Fibroblast of villous mesenchyme (primary cell): ENCODE data around the gene EGFL7. TPM values are rescaled to one million over a fixed set of nuclear protein-coding genes. Genes with fewer than 3 reads are reported as not detected.

ENCODE experiments used
- DNase-seq: peaks from one replicate; pipeline ENCODE4 v3.0.0-alpha.2; 2010; ENCODE audit warnings: low read depth
- H3K4me3 ChIP-seq: 2 replicates; pipeline ENCODE4 v1.5.1; 2011; ENCODE audit warnings: low read depth, mild to moderate bottlenecking, low read length
- total RNA-seq: library from RNA; depleted of rRNA; stranded (reverse); fragments of >200 nt; gene quantifications from 2 replicates; pipeline ENCODE4 v1.2.3, GENCODE V29; 2012
- TF ChIP-seq, protein P1 (sequence below): IDR thresholded peaks from 2 replicates; pipeline ENCODE4 v1.5.1; 2012; ENCODE audit warnings: low read depth, mild to moderate bottlenecking, low read length; ENCODE audit not compliant: insufficient read depth

Gene EGFL7
- total RNA-seq, 1 donor: 9.9 TPM

- TF ChIP-seq, protein P1, sequence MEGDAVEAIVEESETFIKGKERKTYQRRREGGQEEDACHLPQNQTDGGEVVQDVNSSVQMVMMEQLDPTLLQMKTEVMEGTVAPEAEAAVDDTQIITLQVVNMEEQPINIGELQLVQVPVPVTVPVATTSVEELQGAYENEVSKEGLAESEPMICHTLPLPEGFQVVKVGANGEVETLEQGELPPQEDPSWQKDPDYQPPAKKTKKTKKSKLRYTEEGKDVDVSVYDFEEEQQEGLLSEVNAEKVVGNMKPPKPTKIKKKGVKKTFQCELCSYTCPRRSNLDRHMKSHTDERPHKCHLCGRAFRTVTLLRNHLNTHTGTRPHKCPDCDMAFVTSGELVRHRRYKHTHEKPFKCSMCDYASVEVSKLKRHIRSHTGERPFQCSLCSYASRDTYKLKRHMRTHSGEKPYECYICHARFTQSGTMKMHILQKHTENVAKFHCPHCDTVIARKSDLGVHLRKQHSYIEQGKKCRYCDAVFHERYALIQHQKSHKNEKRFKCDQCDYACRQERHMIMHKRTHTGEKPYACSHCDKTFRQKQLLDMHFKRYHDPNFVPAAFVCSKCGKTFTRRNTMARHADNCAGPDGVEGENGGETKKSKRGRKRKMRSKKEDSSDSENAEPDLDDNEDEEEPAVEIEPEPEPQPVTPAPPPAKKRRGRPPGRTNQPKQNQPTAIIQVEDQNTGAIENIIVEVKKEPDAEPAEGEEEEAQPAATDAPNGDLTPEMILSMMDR: no peak
- H3K4me3 ChIP-seq: no peak overlapping the region
- DNase-seq: no peak
These were observed 20.0 kb downstream of the EGFL7 start for GRCh38 chr9:136682710-136683109.

DNA sequence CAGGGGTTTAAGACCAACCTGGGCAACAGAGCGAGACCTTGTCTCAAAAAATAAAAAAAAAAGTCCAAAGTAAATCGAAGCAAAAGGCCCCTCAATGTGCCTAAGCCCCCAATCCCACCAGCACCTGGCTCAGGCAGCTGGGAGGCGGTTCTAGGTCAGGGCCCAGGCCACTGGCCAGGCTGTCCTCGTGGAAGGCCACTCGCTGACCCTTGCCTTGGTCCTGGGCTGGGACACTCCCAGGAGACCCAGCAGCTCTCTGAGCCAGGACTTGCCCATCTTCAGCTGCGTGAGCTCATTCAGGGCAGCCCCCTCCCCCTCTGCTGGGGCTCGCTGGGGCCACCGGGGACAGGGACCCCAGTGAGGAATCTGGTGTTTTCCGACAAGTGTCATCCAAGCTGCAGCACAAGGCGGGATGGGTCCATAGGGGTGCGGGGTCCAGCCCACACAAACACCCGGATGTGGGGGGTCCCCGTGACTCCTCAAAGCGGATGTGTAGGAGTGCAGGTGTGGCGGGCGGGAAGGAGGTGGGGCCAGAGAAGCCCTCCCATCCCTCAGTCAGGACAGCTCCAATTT, 20.5 kb downstream of the EGFL7 start:
- H3K4me3 ChIP-seq: no peak overlapping the region
- TF ChIP-seq, protein P1: no peak
- DNase-seq: no peak

DNA sequence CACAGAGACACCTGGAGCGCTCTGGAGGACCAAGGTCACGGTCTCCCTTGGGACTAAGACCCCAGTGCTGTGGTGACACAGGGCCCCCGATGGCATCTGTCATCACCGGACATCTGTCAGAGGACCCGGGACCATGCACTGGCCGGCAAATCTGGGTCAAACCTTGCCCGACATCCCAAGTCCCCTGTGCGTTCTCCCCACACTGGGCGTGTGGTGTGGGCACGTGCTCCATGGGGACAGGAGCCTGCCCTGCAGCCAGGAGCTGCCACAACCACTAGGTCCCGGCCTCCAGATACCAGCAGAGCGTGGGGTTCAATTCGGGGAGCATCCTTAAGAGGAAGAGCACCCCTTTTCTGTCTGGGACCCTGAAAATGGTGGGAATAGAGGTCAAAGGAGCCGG, 21.0 kb downstream of the EGFL7 start:
- DNase-seq: no peak
- no peak overlapping the region for H3K4me3 ChIP-seq
- TF ChIP-seq, protein P1: no peak

DNA sequence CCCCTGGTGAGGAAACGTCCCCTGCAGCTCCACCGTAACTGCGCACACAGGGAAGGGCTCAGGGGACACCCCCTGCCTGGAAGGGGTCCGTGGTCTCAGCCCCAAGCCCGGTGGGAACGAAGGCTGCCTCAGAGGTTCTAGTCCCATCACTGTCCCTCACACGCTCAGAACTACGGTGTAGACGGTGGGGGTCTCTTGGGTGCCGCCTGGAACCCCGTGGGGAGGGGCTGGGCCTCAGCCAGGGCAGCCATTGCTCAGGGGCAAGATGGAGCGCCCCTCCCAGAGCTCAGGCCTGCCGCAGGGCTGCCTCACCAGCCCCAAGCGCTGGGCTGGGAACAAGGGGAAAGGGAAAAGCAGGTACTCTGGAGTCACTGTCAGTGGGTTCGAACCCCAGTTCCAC, 21.6 kb downstream of the EGFL7 start:
- H3K4me3 ChIP-seq: no peak overlapping the region
- no peak for DNase-seq
- TF ChIP-seq, protein P1: no peak

- no peak overlapping the region for H3K4me3 ChIP-seq
- no peak for DNase-seq
- TF ChIP-seq, protein P1: no peak
These were observed 22.1 kb downstream of the EGFL7 start for GRCh38 chr9:136684799-136685198.

GRCh38 chr9:136685216-136685615, 22.5 kb downstream of the EGFL7 start:
- TF ChIP-seq, protein P1: no peak
- no peak overlapping the region for H3K4me3 ChIP-seq
- DNase-seq: no peak

DNA sequence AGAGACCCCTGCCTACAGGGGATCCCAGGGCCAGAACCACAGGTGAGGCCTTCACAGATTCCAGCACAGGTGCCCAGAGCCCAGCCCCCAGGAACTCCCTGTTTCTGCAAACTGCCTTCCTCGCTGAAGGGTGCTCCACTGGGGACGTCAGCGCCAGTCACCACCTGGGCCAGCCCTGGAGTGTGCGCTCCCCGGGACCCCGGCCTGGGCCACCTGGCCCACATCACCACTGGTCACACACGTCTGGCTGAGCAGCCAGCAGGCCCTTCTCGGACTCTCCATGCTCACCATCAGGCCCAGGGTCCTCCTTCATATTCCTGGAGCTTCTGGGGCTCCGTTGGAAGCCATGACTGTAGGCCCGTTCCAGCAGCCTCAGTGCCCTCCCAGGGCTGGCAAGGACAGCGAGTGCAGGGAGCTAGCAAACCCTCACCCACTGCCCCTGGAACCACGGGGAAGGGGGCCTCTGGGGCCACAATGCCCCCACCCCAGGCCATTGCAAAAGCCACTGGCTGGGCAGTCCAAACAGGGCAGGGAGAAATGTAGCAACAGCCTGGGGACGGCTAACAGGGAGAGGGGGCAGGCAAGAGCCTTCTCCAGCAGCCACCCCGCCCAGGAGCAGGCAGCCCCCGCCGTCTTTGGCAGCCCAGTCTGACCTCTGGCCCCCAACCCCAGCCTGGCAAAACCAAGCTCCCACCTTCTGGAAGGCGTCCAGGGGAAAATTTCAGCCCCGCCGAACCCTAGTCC, 23.2 kb downstream of the EGFL7 start:
- TF ChIP-seq, protein P1: no peak
- DNase-seq: peak; percentile 34
- peak overlapping the region; percentile 84 for H3K4me3 ChIP-seq
